GM12864 (cell line): ENCODE measurements around the gene POLR3G.
A peak's percentile ranks its signal among the peaks of the same experiment; 100 is the strongest.

Source experiments
- DNase-seq: peaks from one replicate; pipeline ENCODE4 v3.0.0-alpha.2; 2011; ENCODE audit warnings: low read depth
- H3K4me3 ChIP-seq: 2 replicates; pipeline ENCODE4 v1.5.1; 2011; ENCODE audit warnings: mild to moderate bottlenecking, low read depth, low read length, control low read depth
- CTCF ChIP-seq: IDR thresholded peaks from 2 replicates; pipeline ENCODE4 v1.5.1; 2011; ENCODE audit warnings: low read depth, mild to moderate bottlenecking, moderate library complexity, low read length, control low read depth, inconsistent platforms; ENCODE audit errors: missing control alignments

Gene POLR3G

GRCh38 chr5:90472783-90473395 is 1.8 kb upstream of the POLR3G start:
- DNase-seq, result no peak
- TF ChIP-seq CTCF, result no peak
- peak overlapping the region; percentile 73 for H3K4me3 ChIP-seq

GRCh38 chr5:90473396-90474234 is 1.0 kb upstream of the POLR3G start:
- DNase-seq, result no peak
- no peak for TF ChIP-seq CTCF
- H3K4me3 ChIP-seq, result peak overlapping the region; percentile 73

GRCh38 chr5:90475436-90475980 is 844 bp downstream of the POLR3G start:
- no peak for DNase-seq
- peak overlapping the region; percentile 73; the same call in 1 of the 2 replicates for H3K4me3 ChIP-seq
- no peak for TF ChIP-seq CTCF

GRCh38 chr5:90476391-90476790 is 1.7 kb downstream of the POLR3G start:
- no peak for TF ChIP-seq CTCF
- DNase-seq, result no peak
- H3K4me3 ChIP-seq, result no peak overlapping the region

- no peak for DNase-seq
- H3K4me3 ChIP-seq, result no peak overlapping the region
- TF ChIP-seq CTCF, result no peak
Measured at GRCh38 chr5:90477073-90477472, 2.4 kb downstream of the POLR3G start.

- DNase-seq, result no peak
- no peak for TF ChIP-seq CTCF
- H3K4me3 ChIP-seq, result no peak overlapping the region
Measured at GRCh38 chr5:90477621-90478215, 3.1 kb downstream of the POLR3G start.
